ENCODE results near the gene USP49.

Gene USP49

DNA sequence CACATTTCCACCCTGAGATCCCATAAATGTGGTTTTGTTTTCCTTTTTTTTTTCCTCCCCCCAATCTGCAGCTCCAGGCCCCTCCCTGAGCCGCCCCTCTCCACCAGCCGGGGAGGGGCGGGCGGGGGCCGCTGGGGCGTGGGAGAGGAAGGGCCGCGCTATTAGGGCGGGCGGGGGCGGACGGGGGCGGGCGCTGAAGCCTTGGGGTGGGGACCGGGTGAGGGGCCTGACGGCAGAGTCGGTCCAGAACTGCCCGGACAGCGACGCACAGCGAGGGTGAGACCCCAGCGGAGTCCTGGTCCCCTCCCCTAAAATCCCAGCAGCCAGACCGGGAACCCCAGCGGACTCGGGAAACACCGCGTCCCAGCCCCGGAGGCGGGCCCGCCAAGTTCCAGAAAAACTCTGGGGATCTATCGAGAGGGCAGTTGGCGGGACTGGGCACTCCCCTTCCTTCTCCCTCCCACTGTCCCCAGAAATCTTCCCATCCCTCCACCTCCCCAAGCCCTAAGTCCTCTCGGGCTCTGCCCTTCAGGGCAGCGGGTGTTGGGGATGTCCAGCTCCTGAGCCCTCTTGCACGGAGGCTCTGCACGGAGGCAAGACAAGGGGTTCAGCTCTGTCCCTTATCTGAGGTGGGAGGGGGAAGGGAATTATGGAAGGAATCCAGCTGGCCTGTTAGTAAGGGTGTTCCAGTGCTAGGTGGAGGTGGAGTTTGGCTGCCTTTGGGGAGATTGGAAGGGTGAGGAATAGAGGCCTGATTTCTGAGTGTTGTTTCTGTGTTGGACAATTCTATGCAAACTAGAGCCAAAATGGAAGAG lies 114.4 kb downstream of the USP49 start, which contains the start of gene PRICKLE4:
PRICKLE4 (plus strand) TSS at position 232 of the 815 bp plus-strand sequence. CDS start 2,692 bp downstream, outside the sequence.
- H3K36me3 ChIP-seq (ENCODE audit: insufficient read depth, low read length), result peaks cover 5% of the 10 kb centered on the region
- H3K4me2 ChIP-seq (ENCODE audit: insufficient read depth, low read length), result peak within 1 kb of the TSS; percentile 82
- peak within 1 kb of the TSS; percentile 38 for H3K27ac ChIP-seq (ENCODE audit: low read length)
- no peaks in the 10 kb centered on the region for H3K9me3 ChIP-seq (ENCODE audit: insufficient read depth, low read length, severe bottlenecking)
- peak within 1 kb of the TSS; percentile 69 for H3K9ac ChIP-seq (ENCODE audit: low read depth, low read length)
- H3K4me3 ChIP-seq (ENCODE audit: low read depth in 1 of 2, low read length in 2 of 2), result peak within 1 kb of the TSS; percentile 35 to 81; a peak in 3 of 4 replicates
- peaks cover 33% of the 10 kb centered on the region for H3K4me1 ChIP-seq (ENCODE audit: insufficient read depth, low read length)
- ATAC-seq (ENCODE audit: insufficient read depth, low read depth), result peak; percentile 12; the same call in 2 of the 3 replicates
- DNase-seq, result no peak
- H3K79me2 ChIP-seq (ENCODE audit: insufficient read depth, low read length), result peaks cover 9% of the 10 kb centered on the region
- peaks cover 4% of the 10 kb centered on the region for H3K27me3 ChIP-seq (ENCODE audit: insufficient read depth, low read length, poor library complexity)
- peak within 1 kb of the TSS; percentile 72 for H2AFZ ChIP-seq (ENCODE audit: low read depth, low read length)
- no peak for TF ChIP-seq CTCF (IDR thresholded peaks at IDR 0.05; ENCODE audit: borderline replicate concordance, extremely low read depth, low read length, poor library complexity, severe bottlenecking)
- H4K20me1 ChIP-seq (ENCODE audit: insufficient read depth, low read length), result no peaks in the 10 kb centered on the region

DNA sequence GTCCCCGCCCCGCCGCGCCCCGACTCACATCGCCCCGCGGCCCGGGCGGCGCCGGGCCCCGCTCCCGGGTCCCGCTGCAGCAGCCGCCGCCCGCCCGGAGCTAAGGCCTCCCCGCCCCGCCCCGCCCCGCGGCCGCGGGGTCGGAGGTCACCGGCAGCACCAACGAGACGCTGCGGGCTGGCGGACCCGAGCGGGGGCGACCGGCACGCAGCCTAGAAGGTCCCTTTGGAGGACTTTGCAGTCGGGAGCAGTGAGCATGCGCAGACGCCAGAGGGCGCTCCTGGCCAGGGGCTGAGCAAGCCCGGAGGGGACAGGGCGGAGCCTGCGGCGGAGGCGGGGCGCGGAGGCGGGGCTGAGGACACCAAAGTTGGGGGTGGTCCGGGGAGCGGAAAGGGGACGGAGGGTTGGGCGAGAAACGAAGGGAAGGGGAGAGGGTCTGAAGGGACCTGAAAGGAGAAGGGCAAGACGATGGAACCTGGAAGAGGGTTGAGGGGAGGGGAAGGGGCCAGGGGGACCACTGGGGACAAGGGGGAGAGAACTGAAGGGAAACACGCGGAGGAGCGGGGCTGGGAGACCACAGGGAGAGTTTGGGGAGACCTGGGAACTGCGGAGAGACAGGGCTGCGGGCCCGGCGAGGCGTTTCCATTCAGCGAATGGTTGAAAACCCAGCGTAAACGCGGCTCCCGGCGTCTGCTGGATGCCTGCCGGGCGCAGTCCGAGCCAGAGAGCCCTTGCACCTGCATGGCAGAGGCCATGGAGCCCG lies 115.2 kb downstream of the USP49 start, which contains the start of gene FRS3:
FRS3 (minus strand) TSS at position 113 of the 763 bp plus-strand sequence. CDS start 2,913 bp downstream, outside the sequence.
- Histone ChIP-seq H3K9ac (ENCODE audit: low read depth, low read length) (peak within 1 kb of the TSS; percentile 69), H3K79me2 (ENCODE audit: insufficient read depth, low read length) (peaks cover 9% of the 10 kb centered on the region), H2AFZ (ENCODE audit: low read depth, low read length) (peak within 1 kb of the TSS; percentile 72), H3K36me3 (ENCODE audit: insufficient read depth, low read length) (peaks cover 13% of the 10 kb centered on the region), H3K4me2 (ENCODE audit: insufficient read depth, low read length) (peak within 1 kb of the TSS; percentile 92), H3K4me1 (ENCODE audit: insufficient read depth, low read length) (peaks cover 27% of the 10 kb centered on the region), H3K4me3 (ENCODE audit: low read depth in 1 of 2, low read length in 2 of 2) (peak within 1 kb of the TSS; percentile 59 to 81), H4K20me1 (ENCODE audit: insufficient read depth, low read length) (no peaks in the 10 kb centered on the region), H3K9me3 (ENCODE audit: insufficient read depth, low read length, severe bottlenecking) (no peaks in the 10 kb centered on the region), H3K27ac (ENCODE audit: low read length) (peak within 1 kb of the TSS; percentile 68), H3K27me3 (ENCODE audit: insufficient read depth, low read length, poor library complexity) (peaks cover 4% of the 10 kb centered on the region)
- DNase-seq (peak; percentile 98), ATAC-seq (ENCODE audit: insufficient read depth, low read depth) (peak; percentile 94)
- TF ChIP-seq EZH2 (IDR thresholded peaks at IDR 0.05; ENCODE audit: borderline replicate concordance, low read depth, low read length, severe bottlenecking) (no peak), CTCF (IDR thresholded peaks at IDR 0.05; ENCODE audit: borderline replicate concordance, extremely low read depth, low read length, poor library complexity, severe bottlenecking) (peak; percentile 98)

DNA sequence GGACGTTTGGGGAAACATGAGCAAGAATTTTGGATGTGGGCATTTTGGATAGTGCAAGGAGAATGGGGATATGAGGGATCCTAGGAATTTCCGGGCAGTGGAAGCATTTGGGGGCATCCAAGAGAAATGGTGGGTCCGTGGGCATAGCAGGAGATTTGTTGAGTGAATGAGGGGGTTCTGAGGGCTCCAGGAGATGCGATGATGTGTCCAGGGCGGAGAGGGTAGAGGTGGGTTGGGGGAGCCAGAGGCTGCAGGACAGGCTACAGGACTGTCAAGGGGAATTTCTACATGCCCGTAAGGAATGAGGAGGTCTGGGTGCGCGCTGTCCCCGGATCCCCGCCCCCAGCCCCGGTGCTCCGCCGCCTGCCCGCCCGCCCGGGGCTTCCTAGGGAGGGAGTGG lies 115.8 kb downstream of the USP49 start:
- peak overlapping the region; percentile 69 for H3K9ac ChIP-seq (ENCODE audit: low read depth, low read length)
- H3K36me3 ChIP-seq (ENCODE audit: insufficient read depth, low read length), result peaks cover 20% of the 10 kb centered on the region
- H2AFZ ChIP-seq (ENCODE audit: low read depth, low read length), result peak overlapping the region; percentile 72
- H3K4me2 ChIP-seq (ENCODE audit: insufficient read depth, low read length), result peak overlapping the region; percentile 92
- TF ChIP-seq CTCF (IDR thresholded peaks at IDR 0.05; ENCODE audit: borderline replicate concordance, extremely low read depth, low read length, poor library complexity, severe bottlenecking), result no peak
- no peak for TF ChIP-seq EZH2 (IDR thresholded peaks at IDR 0.05; ENCODE audit: borderline replicate concordance, low read depth, low read length, severe bottlenecking)
- peaks cover 4% of the 10 kb centered on the region for H3K27me3 ChIP-seq (ENCODE audit: insufficient read depth, low read length, poor library complexity)
- no peaks in the 10 kb centered on the region for H3K9me3 ChIP-seq (ENCODE audit: insufficient read depth, low read length, severe bottlenecking)
- peaks cover 9% of the 10 kb centered on the region for H3K79me2 ChIP-seq (ENCODE audit: insufficient read depth, low read length)
- no peaks in the 10 kb centered on the region for H4K20me1 ChIP-seq (ENCODE audit: insufficient read depth, low read length)
- DNase-seq (no peak), ATAC-seq (ENCODE audit: insufficient read depth, low read depth) (no peak)
- peaks cover 27% of the 10 kb centered on the region for H3K4me1 ChIP-seq (ENCODE audit: insufficient read depth, low read length)
- peak overlapping the region; percentile 68 for H3K27ac ChIP-seq (ENCODE audit: low read length)
- H3K4me3 ChIP-seq (ENCODE audit: low read depth in 1 of 2, low read length in 2 of 2), result peak overlapping the region; percentile 59 to 81

Measured in DND-41 (cell line).